GM12878 (cell line): ENCODE data around the gene SAMD4A. TPM values are rescaled to one million over a fixed set of nuclear protein-coding genes. Genes with fewer than 3 reads are reported as not detected.

Source experiments
- ATAC-seq: fragments of 200-7000 bp; cut with Tn5 transposase; 3 replicates; pipeline ENCODE4 v1.9.1; 2020; ENCODE audit warnings: mild to moderate bottlenecking, moderate library complexity
- BruUV-seq: library from RNA; stranded (reverse); fragments of 400-500 nt; replicated peaks from 2 replicates; lab custom pipeline; 2021; lab: Mats Ljungman, UMichigan
- CTCF ChIA-PET: fragments of 300-600 bp; sonication (Branson Sonifier 250); formaldehyde crosslinking; extraction: SDS; loops from one replicate; lab custom pipeline; 2021; ENCODE audit warnings: inconsistent platforms; lab: Yijun Ruan, JAX
- POLR2A ChIA-PET: fragments of 350-600 bp; formaldehyde crosslinking; extraction: SDS; loops from one replicate; lab custom pipeline; 2021; ENCODE audit warnings: inconsistent platforms; lab: Charles Lee
- RAD21 ChIA-PET: fragments of 300-600 bp; sonication (Branson Sonifier 250); formaldehyde crosslinking; loops from one replicate; lab custom pipeline; 2023; ENCODE audit warnings: antibody characterized with exemption; ENCODE audit not compliant: unreplicated experiment; lab: Charles Lee
- SMC1A ChIA-PET: fragments of 300-600 bp; sonication (Branson Sonifier 250); formaldehyde crosslinking; loops from one replicate; lab custom pipeline; 2023; ENCODE audit not compliant: unreplicated experiment, uncharacterized antibody; lab: Charles Lee
- DNase-seq: peaks from one replicate; pipeline ENCODE4 v3.0.0-alpha.2; 2011; ENCODE audit warnings: low read depth, low spot score
- FAIRE-seq: peaks from 3 replicates; lab custom pipeline; 2011; peaks lifted over from hg19 to GRCh38; lab: Jason Lieb, UNC
- H2AFZ ChIP-seq: 2 replicates; pipeline ENCODE4 v1.6.0; 2011; ENCODE audit warnings: low read depth, low read length, control low read depth; ENCODE audit not compliant: control insufficient read depth
- H3K27ac ChIP-seq: 2 replicates; pipeline ENCODE4 v1.5.1; 2011; ENCODE audit warnings: control low read depth; ENCODE audit not compliant: control insufficient read depth, insufficient read depth
- H3K27me3 ChIP-seq, 2 experiments: replicated peaks in 1 of 2; 2 replicates each; pipeline versions ENCODE4 v1.6.0 to v1.6.1; 2011; ENCODE audit warnings: low read length in 1 of 2; ENCODE audit not compliant: control insufficient read depth in 2 of 2, insufficient read depth in 2 of 2
- H3K36me3 ChIP-seq, 2 experiments: 2 replicates each; pipeline ENCODE4 v1.5.1; 2011; ENCODE audit warnings: low read length in 1 of 2; ENCODE audit not compliant: control insufficient read depth in 2 of 2, insufficient read depth in 2 of 2
- H3K4me1 ChIP-seq: 2 replicates; pipeline ENCODE4 v1.6.1; 2011; ENCODE audit warnings: mild to moderate bottlenecking, low read length, moderate library complexity, mixed read lengths; ENCODE audit not compliant: control insufficient read depth, insufficient read depth
- H3K4me2 ChIP-seq: 2 replicates; pipeline ENCODE4 v1.6.0; 2011; ENCODE audit warnings: control low read depth; ENCODE audit not compliant: control insufficient read depth, insufficient read depth
- H3K4me3 ChIP-seq: fragments of 200-600 bp; sonication (generic); 2 replicates; pipeline ENCODE4 v1.5.1; 2016
- H3K79me2 ChIP-seq: 2 replicates; pipeline ENCODE4 v1.6.0; 2011; ENCODE audit warnings: low read length; ENCODE audit not compliant: control insufficient read depth, insufficient read depth
- H3K9ac ChIP-seq: 2 replicates; pipeline ENCODE4 v1.8.0; 2011; ENCODE audit warnings: low read length, control low read depth, mixed read lengths; ENCODE audit not compliant: control insufficient read depth, insufficient read depth
- H3K9me3 ChIP-seq: replicated peaks from 3 replicates; pipeline ENCODE4 v1.5.1; 2011; ENCODE audit warnings: mild to moderate bottlenecking, low read length; ENCODE audit not compliant: control insufficient read depth, insufficient read depth
- H4K20me1 ChIP-seq: 2 replicates; pipeline ENCODE4 v1.6.0; 2011; ENCODE audit not compliant: control insufficient read depth, insufficient read depth
- CBFB ChIP-seq: IDR thresholded peaks from 2 replicates; pipeline ENCODE4 v1.6.1; 2016; ENCODE audit warnings: antibody characterized with exemption, low read depth
- CHD2 ChIP-seq: IDR thresholded peaks from 2 replicates; pipeline ENCODE4 v1.6.1; 2011; ENCODE audit warnings: low read depth, low read length, improper control_type of control experiment, borderline replicate concordance
- MYC ChIP-seq: IDR thresholded peaks from 2 replicates; pipeline ENCODE4 v1.6.1; 2011; ENCODE audit warnings: mild to moderate bottlenecking, low read length, moderate library complexity, inconsistent platforms; ENCODE audit not compliant: insufficient read depth, insufficient replicate concordance, insufficient read length, severe bottlenecking
- RBBP5 ChIP-seq: fragments of 200-600 bp; sonication (generic); conservative IDR thresholded peaks from 2 replicates; pipeline ENCODE4 v1.6.1; 2016
- RCOR1 ChIP-seq: conservative IDR thresholded peaks from 2 replicates; pipeline ENCODE4 v1.6.1; 2012; ENCODE audit warnings: low read depth, low read length, improper control_type of control experiment
- REST ChIP-seq: IDR thresholded peaks from 2 replicates; pipeline ENCODE4 v1.6.1; 2012; ENCODE audit warnings: mild to moderate bottlenecking, low read depth, low read length
- SP1 ChIP-seq: IDR thresholded peaks from one replicate; pipeline ENCODE4 v1.6.1; 2011; ENCODE audit warnings: low read depth, low read length
- TAF1 ChIP-seq: IDR thresholded peaks from 2 replicates; pipeline ENCODE4 v1.6.1; 2011; ENCODE audit warnings: mild to moderate bottlenecking, low read depth, low read length, borderline replicate concordance
- ZNF384 ChIP-seq: IDR thresholded peaks from 2 replicates; pipeline ENCODE4 v1.6.1; 2012; ENCODE audit warnings: low read depth, mild to moderate bottlenecking, low read length, improper control_type of control experiment, borderline replicate concordance
- WGBS: methylation state at CpG from one replicate; pipeline ENCODE4 v1.1.6; 2016; ENCODE audit warnings: low lambda C conversion rate; ENCODE audit not compliant: insufficient replicate concordance, insufficient coverage; ENCODE audit errors: missing lambda C conversion rate; 5-methylcytosine and 5-hydroxymethylcytosine counted together
- in situ Hi-C: fragments of 300-500 bp; cut with MboI; formaldehyde crosslinking; loops from 9 replicates; pipeline ENCODE4 v1.14.3; 2018; ENCODE audit warnings: mixed read lengths
- intact Hi-C: fragments of 100-400 bp; cut with micrococcal nuclease; formaldehyde crosslinking; loops from one replicate; pipeline ENCODE4 v1.14.2; 2022; ENCODE audit not compliant: unreplicated experiment
- polyA plus RNA-seq, 11 experiments: library from polyadenylated mRNA; depleted of rRNA in 4 of 11; unstranded in 6 of 11; stranded (reverse) in 5 of 11; fragments of >200 nt; fragmentation: Nextera tagmentation in 4 of 11; fragmentation: Illumina TruSeq in 1 of 11; extraction: Ambion mirVana in 4 of 11; extraction: Trizol in 1 of 11; gene quantifications; 1 replicate in 1 of 11; 2 replicates in 10 of 11; pipeline versions ENCODE4 v1.2.1 to v1.2.3, GENCODE V29; 2011 to 2016; ENCODE audit warnings: inconsistent platforms in 2 of 11, missing spikeins in 2 of 11, low read depth in 1 of 11
- total RNA-seq, 4 experiments: library from RNA; depleted of rRNA in 3 of 4; stranded (reverse); fragments of >200 nt in 3 of 4; fragmentation: Illumina TruSeq in 1 of 4; extraction: Trizol in 1 of 4; gene quantifications; 2 replicates each; pipeline versions ENCODE4 v1.2.1 to v1.2.3, GENCODE V29; 2013 to 2021
- TF ChIP-seq, protein P1 (sequence below): IDR thresholded peaks from 2 replicates; pipeline ENCODE4 v1.6.1; 2012; ENCODE audit warnings: improper control_type of control experiment, low read depth, low read length; ENCODE audit not compliant: insufficient replicate concordance
- TF ChIP-seq, protein P2 (sequence below): fragments of 450-650 bp; IDR thresholded peaks from 2 replicates; pipeline ENCODE4 v1.6.1; 2017; ENCODE audit warnings: antibody characterized with exemption, mild to moderate bottlenecking, moderate library complexity

The SAMD4A gene
- total and polyA plus RNA-seq, 10 of the 15 experiments (the other 5 are each of a cell fraction or from before 2014, with no cell fraction given): 0.05 to 0.56 (median 0.31) TPM

- FAIRE-seq (no peak), DNase-seq (no peak), ATAC-seq (no peak)
- no peaks in the 10 kb centered on the region; a peak in 1 of 4 replicates for H3K27me3 ChIP-seq
- in situ Hi-C loops (no loop called here), intact Hi-C loops (no loop called here)
- no peaks in the 10 kb centered on the region for H3K36me3 ChIP-seq
- no peaks in the 10 kb centered on the region for H3K79me2 ChIP-seq
- no peak overlapping the region for H3K9ac ChIP-seq
- POLR2A ChIA-PET: no interaction called here
- WGBS: 100% methylated on average over 3 of the region's 3 CpGs
- CTCF ChIA-PET: no interaction called here
- H3K4me1 ChIP-seq: peaks cover 10% of the 10 kb centered on the region; the same call in 1 of the 2 replicates
- H4K20me1 ChIP-seq: no peaks in the 10 kb centered on the region
- no peak overlapping the region for H3K4me2 ChIP-seq
- SMC1A ChIA-PET: interaction anchor here (1.1 to 1.5 kb wide), 3 partner anchors 15 to 151 kb away, joined by 3 to 4 read pairs (median 3); no protein-coding TSS in a partner anchor
- H2AFZ ChIP-seq: no peak overlapping the region
- H3K27ac ChIP-seq: no peak overlapping the region
- no peaks in the 10 kb centered on the region for H3K9me3 ChIP-seq
- RAD21 ChIA-PET: no interaction called here
- H3K4me3 ChIP-seq: no peak overlapping the region
- no TSS peak for BruUV-seq
- TF ChIP-seq CBFB (no peak), RBBP5 (no peak), REST (no peak), ZNF384 (no peak), RCOR1 (no peak), MYC (no peak), TAF1 (no peak), SP1 (no peak), CHD2 (no peak)
- TF ChIP-seq, protein P1, sequence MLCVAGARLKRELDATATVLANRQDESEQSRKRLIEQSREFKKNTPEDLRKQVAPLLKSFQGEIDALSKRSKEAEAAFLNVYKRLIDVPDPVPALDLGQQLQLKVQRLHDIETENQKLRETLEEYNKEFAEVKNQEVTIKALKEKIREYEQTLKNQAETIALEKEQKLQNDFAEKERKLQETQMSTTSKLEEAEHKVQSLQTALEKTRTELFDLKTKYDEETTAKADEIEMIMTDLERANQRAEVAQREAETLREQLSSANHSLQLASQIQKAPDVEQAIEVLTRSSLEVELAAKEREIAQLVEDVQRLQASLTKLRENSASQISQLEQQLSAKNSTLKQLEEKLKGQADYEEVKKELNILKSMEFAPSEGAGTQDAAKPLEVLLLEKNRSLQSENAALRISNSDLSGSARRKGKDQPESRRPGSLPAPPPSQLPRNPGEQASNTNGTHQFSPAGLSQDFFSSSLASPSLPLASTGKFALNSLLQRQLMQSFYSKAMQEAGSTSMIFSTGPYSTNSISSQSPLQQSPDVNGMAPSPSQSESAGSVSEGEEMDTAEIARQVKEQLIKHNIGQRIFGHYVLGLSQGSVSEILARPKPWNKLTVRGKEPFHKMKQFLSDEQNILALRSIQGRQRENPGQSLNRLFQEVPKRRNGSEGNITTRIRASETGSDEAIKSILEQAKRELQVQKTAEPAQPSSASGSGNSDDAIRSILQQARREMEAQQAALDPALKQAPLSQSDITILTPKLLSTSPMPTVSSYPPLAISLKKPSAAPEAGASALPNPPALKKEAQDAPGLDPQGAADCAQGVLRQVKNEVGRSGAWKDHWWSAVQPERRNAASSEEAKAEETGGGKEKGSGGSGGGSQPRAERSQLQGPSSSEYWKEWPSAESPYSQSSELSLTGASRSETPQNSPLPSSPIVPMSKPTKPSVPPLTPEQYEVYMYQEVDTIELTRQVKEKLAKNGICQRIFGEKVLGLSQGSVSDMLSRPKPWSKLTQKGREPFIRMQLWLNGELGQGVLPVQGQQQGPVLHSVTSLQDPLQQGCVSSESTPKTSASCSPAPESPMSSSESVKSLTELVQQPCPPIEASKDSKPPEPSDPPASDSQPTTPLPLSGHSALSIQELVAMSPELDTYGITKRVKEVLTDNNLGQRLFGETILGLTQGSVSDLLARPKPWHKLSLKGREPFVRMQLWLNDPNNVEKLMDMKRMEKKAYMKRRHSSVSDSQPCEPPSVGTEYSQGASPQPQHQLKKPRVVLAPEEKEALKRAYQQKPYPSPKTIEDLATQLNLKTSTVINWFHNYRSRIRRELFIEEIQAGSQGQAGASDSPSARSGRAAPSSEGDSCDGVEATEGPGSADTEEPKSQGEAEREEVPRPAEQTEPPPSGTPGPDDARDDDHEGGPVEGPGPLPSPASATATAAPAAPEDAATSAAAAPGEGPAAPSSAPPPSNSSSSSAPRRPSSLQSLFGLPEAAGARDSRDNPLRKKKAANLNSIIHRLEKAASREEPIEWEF: no peak
- TF ChIP-seq, protein P2, sequence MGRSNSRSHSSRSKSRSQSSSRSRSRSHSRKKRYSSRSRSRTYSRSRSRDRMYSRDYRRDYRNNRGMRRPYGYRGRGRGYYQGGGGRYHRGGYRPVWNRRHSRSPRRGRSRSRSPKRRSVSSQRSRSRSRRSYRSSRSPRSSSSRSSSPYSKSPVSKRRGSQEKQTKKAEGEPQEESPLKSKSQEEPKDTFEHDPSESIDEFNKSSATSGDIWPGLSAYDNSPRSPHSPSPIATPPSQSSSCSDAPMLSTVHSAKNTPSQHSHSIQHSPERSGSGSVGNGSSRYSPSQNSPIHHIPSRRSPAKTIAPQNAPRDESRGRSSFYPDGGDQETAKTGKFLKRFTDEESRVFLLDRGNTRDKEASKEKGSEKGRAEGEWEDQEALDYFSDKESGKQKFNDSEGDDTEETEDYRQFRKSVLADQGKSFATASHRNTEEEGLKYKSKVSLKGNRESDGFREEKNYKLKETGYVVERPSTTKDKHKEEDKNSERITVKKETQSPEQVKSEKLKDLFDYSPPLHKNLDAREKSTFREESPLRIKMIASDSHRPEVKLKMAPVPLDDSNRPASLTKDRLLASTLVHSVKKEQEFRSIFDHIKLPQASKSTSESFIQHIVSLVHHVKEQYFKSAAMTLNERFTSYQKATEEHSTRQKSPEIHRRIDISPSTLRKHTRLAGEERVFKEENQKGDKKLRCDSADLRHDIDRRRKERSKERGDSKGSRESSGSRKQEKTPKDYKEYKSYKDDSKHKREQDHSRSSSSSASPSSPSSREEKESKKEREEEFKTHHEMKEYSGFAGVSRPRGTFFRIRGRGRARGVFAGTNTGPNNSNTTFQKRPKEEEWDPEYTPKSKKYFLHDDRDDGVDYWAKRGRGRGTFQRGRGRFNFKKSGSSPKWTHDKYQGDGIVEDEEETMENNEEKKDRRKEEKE: no peak
Observed at GRCh38 chr14:54716862-54717261, 149.9 kb downstream of the SAMD4A start.
